ENCODE measurements around the gene KLF11. TPM values are rescaled to one million over a fixed set of nuclear protein-coding genes. Genes with fewer than 3 reads are reported as not detected.

The KLF11 gene
- total RNA-seq, 1 experiment from 2014 or later, result 3.9 TPM

GRCh38 chr2:10041711-10042110, 1.6 kb upstream of the KLF11 start:
- no peak for DNase-seq (ENCODE audit: low read depth)

DNA sequence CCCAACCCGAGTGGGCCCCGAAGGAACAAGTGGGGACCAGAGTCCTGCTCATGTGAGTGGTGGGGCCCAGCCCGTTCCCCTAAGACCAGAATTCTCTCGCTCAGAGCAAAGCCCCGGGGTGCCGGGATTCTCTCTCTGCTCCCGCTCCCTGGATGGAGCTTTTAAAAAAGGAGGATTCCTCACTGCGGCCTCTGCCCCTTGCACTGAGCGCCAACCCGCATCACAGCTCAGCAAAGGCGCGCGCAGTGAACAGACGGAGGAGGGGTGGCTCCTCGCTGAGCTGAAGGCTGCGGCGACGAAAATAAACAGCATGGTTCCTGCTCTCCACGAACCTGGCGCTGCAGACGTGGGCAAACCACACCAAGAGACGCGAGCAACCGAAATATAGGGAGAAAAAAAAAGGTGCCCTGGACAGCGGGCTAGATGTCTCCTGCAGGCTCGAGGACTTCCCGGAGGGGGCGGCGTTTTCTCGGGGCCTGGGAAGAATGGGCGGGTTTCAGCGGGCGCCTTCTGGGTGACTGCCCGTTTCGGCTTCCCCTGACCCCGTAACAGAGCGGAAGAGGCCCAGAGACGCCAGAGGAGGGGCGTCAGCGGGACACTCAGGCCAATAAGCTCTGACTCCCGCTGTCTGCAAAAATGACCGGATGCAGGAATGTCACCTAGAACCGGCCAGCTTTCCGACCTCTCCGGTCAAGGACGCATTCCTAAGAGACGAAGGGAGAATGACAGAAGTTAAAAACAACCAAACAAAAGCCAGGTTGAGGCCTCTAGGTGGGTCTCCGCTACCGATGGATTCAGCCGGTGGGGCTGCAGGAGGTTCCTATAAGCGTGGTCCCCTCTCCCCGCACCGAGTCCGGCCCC, 819 bp upstream of the KLF11 start:
- DNase-seq (ENCODE audit: low read depth), result no peak

DNA sequence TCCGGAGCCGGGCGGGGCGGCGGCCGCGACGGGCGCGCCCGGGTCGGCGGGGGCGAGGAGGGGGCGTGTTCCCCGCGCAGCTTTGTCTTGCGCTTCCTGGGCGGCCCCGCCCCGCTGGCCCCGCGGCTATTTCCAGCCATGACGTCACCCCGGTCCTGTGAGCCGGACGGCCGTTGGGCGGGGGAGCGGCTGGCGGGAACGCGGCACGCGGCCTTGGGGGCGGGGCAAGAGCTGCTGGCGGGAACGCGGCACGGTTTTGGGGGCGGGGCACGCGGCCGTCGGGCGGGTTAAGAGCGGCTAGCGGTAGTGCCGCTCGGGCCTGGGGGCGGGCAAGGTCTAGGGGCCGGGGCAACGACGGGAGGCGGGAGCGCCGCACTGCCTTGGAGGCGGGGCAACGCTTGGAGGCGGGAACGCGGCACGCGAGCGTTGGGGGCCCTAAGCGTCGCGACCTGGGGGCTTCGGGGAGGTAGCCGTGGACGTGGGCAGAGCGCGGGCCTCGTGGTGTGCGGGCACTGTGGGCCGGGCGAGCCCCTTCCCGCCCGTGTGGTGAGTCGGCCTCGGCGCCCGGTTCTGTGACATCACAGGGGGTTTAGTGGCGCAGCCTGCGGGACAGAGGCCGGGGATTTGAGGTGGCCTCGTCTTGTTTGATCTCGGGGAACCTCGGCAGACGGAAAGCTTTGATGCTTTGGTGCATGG, 704 bp downstream of the KLF11 start:
- DNase-seq (ENCODE audit: low read depth), result peak; percentile 92

DNA sequence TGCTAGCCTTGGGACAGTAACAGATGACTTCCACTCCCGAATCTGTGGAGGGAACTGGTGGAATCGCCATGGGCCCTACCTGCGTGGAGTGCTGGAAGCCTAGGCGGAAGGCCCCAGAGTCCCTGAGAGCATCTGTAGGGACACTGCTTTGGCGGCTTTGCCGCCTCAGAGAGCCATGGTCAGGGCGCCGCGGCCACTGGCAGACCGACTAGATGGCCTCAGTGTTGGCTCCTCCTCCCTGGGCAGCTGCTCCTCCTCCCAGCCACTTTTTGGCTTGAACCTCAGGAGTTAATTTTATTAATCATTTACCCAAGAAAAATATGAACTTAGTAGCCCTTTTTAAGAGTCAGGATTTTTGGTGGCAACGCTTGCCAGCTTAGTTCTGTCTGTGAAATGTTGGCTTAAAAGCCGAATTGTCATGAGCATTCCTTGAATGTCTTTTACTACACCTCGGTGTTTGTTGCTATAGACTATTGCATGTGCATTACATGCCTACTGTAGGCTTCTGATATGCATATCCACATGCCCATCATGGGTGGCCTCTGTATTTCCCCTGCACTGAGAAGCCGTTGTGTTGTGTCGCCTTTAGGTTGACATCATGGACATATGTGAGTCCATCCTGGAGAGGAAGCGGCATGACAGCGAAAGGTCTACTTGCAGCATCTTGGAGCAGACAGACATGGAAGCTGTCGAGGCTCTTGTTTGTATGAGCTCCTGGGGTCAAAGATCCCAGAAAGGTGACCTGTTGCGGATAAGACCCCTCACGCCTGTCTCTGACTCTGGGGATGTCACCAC, 2.4 kb downstream of the KLF11 start:
- DNase-seq (ENCODE audit: low read depth), result no peak

GRCh38 chr2:10046931-10047330, 3.6 kb downstream of the KLF11 start:
- no peak for DNase-seq (ENCODE audit: low read depth)

DNA sequence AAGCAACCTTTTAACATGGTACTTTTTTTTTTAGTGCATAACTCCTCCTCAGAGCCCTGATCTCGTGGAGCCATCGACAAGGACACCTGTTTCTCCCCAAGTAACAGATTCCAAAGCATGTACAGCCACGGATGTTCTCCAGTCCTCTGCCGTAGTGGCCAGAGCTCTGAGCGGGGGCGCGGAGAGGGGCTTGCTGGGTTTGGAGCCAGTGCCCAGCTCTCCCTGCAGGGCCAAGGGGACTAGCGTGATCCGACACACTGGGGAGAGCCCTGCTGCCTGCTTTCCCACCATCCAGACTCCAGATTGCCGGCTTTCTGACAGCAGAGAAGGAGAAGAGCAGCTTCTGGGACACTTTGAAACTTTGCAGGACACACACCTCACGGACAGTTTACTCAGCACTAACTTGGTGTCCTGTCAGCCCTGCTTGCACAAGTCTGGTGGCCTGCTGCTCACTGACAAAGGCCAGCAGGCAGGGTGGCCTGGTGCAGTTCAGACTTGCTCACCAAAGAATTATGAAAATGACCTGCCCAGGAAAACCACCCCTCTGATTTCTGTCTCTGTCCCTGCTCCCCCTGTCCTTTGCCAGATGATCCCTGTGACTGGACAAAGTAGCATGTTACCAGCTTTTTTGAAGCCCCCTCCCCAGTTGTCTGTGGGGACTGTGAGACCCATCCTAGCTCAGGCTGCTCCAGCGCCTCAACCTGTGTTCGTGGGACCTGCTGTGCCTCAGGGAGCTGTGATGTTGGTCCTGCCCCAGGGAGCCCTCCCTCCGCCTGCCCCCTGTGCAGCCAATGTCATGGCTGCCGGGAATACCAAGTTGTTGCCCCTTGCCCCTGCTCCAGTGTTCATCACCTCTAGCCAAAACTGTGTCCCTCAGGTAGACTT, 4.5 kb downstream of the KLF11 start:
- DNase-seq (ENCODE audit: low read depth), result no peak

GRCh38 chr2:10048501-10049171, 5.3 kb downstream of the KLF11 start:
- DNase-seq (ENCODE audit: low read depth), result peak; percentile 46

DNA sequence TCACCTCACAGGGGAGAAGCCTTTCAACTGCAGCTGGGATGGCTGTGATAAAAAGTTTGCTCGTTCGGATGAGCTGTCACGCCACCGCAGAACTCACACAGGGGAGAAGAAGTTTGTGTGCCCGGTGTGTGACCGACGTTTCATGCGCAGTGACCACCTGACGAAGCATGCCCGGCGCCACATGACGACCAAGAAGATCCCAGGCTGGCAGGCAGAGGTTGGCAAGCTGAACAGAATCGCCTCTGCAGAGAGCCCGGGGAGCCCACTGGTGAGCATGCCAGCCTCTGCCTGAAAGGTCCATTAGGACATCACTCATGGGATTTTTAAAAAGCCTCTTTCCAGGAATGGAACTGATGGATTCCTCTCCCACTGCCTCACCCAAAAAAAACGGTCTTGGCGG, 8.9 kb downstream of the KLF11 start:
- DNase-seq (ENCODE audit: low read depth), result no peak

DNA sequence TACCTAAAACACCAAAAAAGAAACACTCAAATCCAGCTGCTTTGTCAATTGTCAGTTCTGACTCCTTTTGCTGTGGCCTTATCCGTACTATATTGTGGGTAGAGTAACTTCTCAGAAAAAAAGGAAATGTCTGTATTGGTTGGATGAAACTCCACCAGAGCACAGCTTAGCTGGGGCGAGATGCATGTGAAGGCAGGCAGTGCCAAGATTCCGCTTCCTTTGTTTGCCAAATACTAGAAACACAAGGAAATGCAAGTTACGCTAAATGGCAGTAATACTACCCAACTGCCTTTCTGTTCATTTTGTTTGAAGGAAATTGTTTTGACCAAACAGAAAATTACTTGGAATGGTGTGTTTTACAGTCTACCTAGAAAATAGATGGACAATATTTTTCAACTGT, 10.0 kb downstream of the KLF11 start:
- no peak for DNase-seq (ENCODE audit: low read depth)

DNA sequence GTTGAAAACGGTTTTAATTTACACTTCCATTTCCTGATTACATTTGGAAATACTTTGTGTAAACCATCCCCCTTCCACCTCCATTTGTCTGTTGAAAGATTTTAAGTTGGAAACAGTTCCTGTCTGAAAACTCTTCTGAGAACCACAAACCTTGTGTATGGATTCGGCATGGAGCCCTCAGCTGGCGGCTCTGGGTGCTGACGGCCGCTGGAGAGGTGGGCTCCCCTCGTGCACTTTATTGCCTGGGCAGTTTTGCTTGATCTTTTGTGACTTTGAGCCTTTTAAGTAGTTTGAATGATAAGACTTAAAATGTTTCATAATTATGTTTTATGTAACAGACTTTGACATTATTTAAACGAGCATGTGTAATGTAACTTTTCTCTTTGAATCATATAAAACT, 11.1 kb downstream of the KLF11 start:
- no peak for DNase-seq (ENCODE audit: low read depth)

GRCh38 chr2:10054976-10055375, 11.6 kb downstream of the KLF11 start:
- DNase-seq (ENCODE audit: low read depth), result no peak

GRCh38 chr2:10056439-10056838, 13.1 kb downstream of the KLF11 start:
- no peak for DNase-seq (ENCODE audit: low read depth)

GRCh38 chr2:10057231-10058107, 14.1 kb downstream of the KLF11 start:
- peak; percentile 80 for DNase-seq (ENCODE audit: low read depth)

DNA sequence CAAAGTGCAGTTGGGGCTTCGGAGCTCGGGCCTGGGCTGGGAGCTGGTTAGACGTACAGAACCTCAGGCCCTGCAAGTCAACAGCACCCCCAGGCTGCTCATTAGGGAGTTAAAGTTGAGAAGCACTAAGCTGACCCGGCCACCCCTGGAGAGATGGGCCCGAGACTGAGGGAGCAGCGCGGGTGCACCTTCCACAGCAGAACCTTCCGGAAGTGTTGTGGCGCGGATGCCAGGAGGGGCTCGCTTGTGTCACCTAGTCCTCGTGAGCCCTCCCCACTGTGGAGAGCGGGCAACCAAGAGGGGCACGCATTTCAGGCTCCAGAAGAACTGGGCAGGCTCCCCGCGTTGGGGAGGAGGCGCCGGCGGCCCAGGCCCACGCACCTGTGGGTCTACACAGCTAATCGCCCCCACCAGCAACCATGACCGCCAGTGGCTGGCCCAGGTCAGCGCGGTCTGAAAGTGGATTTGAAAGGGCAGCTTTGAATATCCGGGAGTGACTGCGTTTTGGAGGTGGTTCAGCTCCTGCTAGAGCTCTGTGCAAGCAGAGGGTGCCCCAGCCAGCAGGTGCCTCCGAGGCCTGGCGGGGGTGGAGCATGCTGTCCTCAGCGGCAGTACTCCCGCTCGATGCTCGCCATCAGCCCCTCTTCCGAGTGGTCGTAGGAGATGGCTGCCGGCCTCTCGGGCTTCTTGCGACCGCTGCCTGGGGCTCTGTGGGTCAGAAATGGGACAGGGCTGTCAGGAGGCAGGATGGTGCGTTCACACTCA, 15.1 kb downstream of the KLF11 start:
- DNase-seq (ENCODE audit: low read depth), result no peak

DNA sequence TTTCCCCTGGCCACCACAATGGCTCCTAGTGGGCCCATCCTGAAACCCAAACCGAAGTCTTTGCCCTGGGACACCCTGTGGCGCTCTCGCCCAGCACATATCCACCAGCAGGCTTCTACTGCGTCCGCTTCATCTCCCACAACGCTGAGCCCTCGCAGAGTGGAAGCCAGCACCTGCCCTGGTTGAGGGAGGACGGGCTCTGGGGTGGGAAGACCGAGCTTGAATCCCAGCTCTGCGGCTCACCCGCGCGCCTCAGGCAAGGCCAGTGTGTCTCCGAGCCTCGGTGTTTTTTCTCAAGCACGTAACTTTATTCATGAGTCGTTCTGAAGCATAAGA, 15.6 kb downstream of the KLF11 start:
- DNase-seq (ENCODE audit: low read depth), result no peak

DNA sequence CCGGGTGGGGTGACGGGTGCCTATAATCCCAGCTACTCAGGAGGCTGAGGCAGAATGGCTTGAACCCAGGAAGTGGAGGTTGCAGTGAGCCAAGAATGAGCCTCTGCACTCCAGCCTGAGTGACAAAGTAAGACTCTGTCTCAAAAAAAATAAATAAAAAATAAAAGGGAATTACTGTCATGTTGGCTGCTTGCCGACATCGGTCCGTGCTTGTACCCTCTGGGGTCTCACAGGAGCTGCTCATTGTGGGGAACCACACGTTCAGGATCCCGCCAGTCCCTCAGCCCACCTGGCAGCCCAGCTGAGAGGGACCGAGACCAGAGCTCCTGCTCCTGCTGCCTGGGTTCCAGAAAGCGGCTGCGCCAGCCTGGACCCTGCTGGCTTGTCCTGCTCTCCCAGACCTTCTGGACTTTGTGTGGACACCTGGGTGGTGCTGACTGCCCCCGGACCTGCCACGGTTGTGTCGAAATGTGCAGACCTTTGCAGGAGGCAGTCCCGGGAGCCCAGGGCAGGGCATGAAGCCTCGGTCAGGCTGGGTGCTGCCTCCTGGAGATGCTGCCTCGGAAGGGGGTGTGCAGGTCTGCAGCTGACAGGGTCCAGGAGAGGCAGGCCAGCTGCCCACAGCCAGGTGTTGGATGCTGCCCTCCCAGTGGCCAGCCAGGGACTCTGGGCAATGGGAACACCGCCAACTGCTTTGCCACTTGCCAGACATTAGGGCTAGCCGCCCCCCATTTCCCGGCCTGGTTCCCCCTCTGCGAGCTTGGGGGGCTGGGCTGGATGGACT, 16.4 kb downstream of the KLF11 start:
- DNase-seq (ENCODE audit: low read depth), result no peak

- no peak for DNase-seq (ENCODE audit: low read depth)
Measured at GRCh38 chr2:10061221-10061925, 18.0 kb downstream of the KLF11 start.

DNA sequence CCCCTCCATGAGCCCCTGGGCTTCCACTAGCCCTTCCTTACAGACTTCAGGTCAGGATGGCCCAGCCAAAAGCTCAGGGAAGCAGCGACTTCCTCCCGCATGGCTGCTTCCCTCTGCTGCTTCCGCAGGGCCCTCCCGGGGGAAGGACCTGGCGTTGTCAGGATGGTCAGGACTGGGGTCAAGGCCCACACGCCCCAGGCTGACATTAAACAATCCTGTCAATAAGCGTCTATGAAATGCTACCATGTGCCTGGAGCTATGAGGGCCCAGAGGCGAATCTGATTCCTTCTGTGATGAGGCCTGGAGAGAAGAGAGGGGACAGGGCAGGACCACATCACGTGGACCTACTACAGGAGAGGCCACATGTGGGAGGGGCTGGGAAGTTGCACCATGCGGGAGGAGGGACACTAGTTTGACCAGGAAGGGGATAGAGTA, 19.6 kb downstream of the KLF11 start:
- no peak for DNase-seq (ENCODE audit: low read depth)

All from Daoy (cell line).